Embryonic facial prominence (tissue), 1 donor: ENCODE results near the gene ARR3.
"Not testable (repeated sequence)": the region's sequence is repeated elsewhere in the genome, so short reads cannot be mapped to it uniquely, and the experiment has no call there.

Experiments
- DNase-seq: peaks from one replicate; pipeline ENCODE4 v3.0.0-alpha.2; 2016; ENCODE audit errors: extremely low spot score

Gene ARR3

DNA sequence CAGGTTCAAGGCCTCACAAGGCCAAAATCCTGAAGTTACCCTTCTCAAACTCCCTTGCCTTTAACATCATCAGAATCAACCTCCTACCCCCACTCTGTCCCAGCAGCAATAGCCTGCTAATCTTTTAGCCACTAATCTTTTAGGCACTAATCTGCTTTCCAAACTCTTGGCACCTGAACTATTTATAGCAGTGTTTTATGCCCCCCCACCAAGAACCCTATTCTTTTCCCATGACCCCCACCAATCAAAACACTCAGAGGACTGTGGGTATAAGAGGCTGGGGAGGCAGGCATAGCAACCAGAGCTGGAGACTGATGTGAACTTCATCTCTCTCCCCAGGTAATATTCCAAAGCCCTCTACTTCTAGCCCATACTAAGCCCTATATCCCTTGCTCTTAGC is at the start of gene ARR3:
Gene ARR3 (plus strand): TSS at position 301 of the 400 bp plus-strand sequence. CDS start 1,052 bp downstream, outside the sequence.
- no peak for DNase-seq

DNA sequence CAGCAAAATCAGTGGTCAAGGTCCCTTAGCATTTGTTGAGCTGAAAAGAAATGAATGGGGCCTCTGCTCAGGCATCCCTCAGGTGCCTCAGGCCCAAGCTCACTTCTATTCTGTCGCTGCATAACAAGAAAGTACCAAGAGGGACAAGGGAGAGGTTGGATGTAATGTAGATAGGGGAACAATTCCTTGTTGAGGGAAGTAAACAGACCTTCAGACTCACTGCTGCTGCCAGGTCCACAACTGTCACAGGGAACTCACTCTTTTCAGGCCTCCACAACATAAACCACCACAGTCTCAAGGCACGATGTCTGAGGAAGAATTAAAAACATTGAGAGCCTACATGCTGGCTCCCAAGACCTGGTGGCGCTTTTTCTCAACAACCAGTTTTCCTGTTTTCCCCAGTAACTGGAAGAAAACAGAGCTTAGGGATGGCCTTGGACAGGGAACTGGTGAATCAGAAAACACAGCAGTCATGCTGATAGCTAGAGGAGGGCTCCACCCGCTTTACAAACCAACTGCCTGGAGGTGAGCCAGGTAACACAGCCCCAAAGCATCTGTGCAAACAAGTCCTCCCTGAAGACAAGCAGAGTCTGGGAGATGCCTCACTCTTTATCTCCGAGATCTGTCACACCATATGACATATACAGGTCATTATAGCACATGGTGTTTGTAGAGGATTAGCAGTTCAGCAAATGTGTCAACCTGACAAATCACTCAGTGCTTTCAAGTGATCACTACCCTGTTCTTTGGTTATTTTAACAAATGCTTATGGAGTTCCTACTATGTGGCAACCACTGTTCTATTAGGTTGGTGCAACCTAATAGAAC is 48.0 kb upstream of the ARR3 start:
- DNase-seq: no peak

DNA sequence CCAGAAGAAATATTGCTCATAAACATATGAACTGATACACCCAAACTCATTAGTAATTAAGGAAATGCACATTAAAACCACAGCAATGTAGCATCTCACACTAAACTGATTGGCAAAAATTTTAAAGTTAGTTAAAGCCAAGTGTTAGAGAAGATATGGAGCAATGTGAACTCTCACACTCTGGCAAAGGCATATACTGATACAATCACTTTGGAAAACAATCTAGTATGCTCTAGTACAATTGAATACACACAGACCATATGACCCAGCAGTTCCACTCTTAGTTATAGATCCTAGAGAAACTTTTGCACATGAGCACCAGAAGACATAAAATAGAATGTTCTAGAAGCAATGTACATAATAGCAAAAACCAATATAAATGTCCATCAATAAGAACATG is 42.1 kb upstream of the ARR3 start:
- DNase-seq: no peak

DNA sequence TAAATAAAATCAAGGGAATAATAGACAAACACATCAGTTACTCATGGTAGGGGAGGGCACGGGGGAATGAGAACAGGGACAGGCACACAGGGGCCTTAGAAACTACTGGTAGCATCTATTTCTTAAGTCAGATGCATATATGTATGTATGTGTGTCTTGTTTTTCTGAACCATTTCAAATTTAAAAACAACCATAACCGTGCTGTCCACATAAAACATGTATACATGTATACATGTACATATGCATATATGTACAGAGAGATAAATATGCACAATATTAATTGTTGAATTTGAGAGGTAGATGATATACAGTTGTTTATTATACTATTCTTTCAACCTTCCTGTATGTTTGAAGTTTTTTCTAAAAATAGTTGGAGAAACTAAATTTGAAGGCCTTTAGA is 41.4 kb upstream of the ARR3 start:
- DNase-seq: no peak

DNA sequence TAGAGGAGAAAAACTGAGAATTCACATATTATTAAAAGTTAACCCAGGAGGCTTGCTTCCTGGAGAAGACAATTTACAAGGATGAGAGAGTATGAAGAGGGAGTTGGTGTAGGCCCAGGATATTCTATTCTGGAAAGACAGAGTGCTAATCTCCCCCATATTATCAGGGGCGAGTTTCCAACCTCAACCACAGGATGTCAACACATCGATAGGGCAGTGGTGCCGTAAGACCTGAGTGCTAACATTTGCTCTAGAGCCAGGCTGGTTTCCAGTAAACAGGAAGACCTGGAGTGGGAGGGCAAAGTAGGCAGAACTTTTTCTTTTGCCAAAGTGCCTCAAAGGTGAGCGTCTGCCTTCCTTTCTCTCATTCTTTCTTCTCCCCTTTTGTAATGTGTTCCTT is 36.5 kb upstream of the ARR3 start:
- no peak for DNase-seq

DNA sequence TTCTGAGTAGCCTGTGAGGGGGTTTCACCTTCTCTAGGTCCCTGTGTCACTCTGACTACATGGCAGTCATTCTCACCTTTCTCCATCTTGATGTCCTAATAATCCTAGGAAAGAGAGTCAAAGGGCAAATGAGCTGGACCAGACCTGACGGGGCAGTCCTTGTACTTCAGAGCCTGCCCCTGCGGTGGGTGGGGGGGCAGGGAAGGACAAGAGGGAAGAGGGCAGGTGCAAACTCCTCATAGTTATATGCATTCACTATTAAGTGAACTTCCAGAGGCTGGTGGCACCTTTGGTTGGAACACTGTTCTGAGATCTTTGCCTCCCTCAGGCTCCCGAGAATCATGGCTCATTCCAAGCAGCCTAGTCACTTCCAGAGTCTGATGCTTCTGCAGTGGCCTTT is 33.8 kb upstream of the ARR3 start, which contains the start of gene AWAT1:
Gene AWAT1 (plus strand): TSS at position 301 of the 400 bp plus-strand sequence. CDS start 41 bp downstream, at position 342.
- DNase-seq: no peak

DNA sequence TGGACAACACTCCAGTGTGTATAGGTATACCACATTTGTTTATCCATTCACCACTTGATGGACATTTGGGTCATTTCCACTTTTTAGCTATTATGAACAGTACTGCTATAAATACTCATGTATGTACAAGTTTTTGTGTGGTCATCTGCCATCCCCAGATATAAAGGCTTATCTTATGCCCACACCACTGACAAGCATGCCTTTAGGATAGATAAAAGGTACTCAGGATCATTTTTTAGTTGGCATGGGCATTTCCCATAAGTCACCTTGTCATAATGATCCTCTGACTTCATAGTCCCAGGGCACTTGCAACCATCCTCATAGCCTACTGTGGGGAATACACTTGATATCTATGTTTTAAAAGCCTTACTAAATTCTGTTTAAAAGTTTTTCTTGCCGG is 27.4 kb upstream of the ARR3 start:
- DNase-seq: no peak

DNA sequence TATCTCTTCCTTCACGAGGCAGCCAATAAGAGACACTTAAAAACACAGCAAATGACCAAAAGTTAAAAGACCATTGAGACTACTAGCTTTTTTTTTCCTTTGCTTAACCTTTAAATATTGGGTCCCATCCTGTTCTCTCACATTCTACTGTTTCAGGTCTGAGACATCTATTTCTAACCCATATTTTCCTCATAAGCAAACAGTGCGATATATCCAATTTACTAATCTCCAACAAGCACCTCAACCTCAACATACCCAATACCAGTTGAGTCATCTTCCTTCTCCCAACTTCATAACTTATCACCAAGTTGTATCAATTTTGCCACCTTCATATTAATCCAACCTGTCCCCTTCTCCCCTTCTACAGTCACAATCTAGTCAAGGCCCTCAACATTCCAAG is 26.6 kb upstream of the ARR3 start:
- DNase-seq: no peak

DNA sequence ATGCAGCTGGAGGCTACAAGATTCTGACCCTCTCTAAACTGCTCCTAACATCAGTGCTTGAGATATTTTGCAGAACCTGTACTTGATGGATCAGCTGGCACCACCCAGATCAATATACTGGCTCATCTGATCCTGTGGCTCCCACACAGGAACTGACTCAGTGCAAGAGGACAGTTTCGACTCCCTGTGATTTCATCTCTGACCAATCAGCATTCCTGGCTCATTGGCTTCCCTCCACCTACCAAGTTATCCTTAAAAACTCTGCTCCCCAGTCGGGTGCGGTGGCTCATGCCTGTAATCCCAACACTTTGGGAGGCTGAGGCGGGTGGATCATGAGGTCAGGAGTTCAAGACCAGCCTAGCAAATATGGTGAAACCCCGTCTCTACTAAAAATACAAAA is 24.5 kb upstream of the ARR3 start:
- not testable (repeated sequence) for DNase-seq

DNA sequence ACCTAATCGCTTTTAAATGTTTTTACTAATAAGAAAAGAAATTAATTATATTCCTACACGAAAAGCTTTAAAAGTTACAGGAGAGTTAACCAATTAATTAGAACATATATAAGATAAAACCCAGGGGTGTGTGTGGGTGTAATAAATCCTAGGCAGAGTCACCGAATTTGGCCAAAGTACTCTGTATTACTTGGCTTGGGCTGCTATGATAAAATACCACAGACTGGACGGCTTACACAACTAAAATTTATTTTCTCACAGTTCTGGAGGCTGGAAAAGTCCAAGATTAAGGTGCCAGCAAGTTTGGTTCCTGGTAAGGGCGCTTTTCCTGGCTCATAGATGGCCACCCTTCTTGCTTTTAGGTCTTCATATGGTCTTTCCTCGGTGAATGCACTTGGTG is 23.3 kb upstream of the ARR3 start:
- DNase-seq: no peak

DNA sequence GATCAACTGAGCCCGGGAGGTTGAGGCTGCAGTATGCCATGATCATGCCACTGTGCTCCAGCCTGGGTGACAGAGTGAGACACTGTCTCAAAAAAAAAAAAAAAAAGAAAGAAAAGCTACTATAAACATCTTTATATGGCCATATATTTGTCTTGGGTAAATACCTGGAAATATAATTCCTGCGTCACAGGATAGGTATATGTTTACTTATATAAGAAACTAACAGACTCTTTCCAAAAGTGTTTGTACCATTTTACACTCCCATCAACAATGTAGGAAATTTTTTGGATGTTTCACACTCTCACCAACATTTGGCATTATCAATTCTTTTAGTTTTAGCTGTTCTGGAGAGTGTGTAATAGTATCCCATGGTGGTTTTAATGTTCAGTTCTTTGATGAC is 20.9 kb upstream of the ARR3 start:
- DNase-seq: no peak

DNA sequence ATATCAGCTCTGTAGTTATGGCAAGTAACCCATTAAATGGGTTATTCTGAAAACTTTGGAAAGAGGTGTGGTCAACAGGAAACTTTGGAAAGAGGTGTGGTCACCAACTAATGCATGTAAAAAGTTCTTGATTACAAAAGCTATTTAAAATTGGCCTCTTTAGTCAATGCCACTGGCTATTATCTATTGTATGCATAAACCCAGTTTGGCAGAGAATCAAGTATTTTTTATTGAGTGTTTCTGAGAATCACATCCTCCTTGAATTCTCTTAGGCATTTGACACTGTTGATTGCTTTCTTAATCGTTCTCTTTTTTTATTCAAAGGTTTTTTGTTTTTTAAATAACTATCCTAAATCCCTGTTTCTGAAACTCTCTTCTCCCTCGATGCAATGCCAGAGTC is 15.6 kb upstream of the ARR3 start:
- no peak for DNase-seq

DNA sequence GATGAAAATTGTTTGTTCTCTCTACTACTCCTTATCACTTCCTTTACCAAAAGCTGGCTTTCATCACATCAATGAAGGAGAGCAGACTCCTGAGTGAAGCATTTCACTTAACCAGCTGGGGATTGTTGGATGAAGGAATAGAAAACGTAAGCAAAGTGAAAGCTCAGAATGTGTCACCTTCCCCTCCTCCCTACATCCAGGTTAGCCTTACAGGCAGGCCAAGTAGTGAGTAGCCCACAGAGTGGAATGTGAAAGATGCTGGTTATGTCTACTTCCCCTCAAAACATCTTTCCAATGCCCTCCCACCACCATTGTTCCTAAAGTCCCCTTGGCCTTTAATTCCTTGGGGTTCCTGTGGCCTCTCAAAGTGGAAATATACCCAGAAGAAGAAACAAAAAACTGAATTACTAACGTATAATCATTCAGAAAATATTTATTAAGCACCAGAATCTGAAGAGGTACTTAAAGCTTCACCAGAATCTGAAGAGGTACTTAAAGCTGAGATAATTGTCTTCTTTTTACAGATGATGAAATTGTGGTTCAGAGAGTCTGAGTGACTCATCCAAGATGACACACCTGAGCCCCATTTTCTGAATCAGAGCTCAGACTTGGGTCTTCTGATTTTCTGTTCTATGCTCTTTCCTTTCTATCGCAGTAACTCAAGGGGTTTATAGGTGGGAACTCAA is 14.6 kb upstream of the ARR3 start:
- DNase-seq: no peak

DNA sequence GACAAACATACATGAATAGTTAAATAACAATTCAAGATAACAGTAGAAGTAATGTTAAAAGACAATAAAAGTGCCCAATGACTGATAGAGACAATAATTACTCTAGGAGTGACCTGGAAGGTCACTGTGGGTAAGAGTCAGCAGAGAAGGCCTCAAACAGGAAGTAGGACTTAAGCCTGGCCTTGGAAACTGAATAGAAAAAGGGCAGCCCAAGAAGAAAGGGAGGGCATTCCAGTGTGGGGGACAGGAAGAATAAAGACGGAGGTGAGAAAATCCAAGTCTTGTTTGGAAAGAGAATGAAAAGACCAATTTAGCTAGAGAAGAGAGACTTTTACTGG is 14.1 kb upstream of the ARR3 start:
- DNase-seq: no peak

DNA sequence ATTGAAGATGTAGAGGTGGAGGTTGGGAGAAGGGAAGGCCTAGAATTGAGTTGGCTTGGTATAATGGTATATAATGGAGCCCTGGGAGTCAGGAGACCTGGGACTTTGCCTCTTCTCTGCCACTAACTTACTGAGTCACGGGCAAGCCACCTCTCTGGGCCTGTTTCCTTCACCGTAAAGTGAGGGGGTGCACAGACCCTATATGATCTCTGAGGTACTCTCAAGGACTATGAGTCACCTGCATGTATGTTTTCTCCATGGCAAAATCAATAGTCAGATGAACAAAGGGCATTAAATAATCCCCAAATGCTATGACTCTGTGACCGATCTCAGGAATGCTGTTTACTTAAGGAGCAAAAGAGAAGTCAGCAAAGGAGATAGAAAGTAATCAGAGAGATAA is 13.2 kb upstream of the ARR3 start:
- no peak for DNase-seq

DNA sequence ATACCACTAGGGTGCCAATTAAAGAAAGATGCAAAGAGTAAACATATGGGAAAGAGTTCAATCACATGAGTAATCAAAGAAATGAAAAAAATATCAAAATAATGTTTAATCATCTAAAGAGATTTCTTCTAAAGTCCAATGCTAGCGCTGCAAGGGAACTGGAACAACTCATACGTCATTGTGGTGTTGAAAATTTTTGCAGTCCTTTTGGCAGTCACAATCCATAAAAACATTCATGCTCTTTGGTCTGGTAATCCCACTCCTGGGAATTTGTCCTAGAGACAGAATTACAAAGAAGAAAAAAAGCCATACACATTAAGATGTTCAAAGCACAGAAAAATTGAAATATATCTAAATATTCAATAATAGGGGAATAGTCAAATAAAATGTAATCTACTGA is 12.7 kb upstream of the ARR3 start:
- DNase-seq: no peak

DNA sequence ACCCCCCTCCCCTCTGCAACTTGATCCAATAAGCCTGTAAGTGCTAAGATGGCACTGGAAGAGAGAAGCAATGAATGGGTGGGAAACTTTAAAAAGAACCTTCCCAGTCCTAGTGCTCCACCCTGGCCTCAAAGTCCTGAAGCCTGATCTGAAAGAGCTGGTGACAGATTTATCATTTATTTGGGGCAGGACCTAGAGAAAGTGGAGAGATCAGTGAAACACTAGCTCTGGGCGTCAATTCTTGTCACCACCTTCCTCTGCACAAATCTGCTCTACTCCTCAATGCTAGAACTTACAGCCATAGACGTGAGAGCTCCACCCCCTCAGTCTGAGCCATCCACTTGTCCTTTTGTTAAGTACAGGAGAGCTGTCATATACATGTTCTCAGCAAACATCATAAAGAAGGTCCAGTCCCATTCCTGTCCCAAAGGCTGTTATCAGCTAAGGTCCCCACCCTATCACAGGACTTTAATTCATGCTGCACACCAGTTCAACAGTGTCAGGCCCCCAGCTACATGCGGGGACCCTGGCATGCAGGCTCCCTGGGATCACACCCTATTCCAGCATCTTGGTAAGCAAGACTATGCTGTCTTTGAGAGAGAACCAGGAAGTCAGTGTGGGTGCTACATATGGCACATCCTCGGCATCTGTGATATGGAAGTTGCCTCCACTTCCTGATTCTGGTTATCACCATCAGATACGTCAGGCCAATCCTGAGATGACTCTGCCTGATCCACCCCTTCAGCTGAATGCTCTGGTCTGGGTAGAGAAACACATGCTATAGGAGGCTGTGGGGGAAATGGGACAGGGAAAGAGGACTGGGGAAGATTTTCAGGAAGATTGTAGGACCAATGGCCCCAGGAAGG is 10.5 kb upstream of the ARR3 start:
- no peak for DNase-seq

DNA sequence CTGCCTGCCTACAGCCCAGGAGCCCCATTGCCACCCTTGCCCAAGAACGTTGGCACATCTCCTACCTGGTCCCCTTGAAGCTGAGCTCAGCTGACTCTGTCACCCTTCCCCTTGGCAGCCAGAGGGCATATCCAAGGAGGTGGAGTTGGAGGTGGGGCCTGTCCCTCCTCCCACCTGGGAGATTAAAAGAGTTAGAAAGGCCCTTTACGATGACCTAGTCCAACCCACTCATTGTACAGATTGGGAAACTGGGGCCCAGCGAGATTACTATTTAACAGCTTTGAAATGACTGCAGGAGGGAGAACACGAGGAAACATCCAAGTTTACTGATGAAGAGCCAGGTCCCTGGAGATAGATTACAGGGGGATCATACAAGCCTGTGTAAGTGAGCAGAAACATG is 8.0 kb upstream of the ARR3 start, which contains the start of gene P2RY4:
Gene P2RY4 (minus strand): TSS at position 101 of the 400 bp plus-strand sequence. CDS start 580 bp downstream, outside the sequence.
- DNase-seq: no peak

DNA sequence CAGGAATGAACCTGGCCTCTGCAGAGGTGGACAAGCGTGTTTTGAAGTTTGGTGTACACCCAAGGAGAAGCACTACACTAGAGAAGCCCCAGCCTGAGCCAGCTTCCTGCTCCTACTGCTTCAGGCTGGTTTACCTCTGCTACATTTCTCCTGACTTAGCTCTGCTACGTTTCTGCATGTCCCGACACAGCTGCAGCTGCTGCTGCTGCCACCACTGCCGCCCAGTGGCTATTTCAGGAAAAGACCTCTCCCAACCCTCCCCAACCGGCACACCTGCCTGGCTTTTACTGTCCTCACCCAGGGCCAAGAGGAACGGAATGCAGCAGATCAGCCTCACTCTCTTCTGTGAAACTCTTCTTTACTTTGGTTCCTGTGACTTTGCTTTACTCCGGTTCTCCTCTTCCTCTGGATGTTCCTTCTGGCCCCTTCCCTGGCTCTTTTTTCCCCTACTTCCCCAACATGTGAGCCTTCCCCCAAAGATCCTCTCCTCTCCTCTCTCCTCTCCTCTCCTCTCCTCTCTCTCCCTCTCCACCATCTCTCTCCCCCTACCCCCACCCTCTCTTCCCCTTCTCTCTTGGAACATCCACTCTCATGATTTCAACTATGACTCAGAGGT is 5.1 kb upstream of the ARR3 start:
- DNase-seq: no peak

DNA sequence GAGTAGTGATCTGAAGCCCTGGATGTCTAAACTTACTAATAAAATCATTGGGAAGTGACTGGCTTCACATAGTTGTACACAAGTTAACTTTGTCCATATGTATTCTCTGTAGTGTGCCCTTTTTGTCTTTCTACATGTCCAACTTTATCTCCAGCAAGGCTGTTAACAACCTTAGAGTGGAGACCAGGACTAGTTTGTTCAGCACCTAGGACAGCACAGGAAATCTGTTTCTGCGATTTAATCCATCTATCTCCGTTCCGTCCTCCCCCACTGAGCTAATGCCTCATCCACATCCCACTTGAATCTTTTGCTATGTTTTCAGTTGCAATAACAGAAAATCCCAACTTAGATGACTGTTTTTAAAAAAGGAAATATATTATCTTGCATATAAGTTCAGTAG is 3.4 kb upstream of the ARR3 start:
- no peak for DNase-seq

DNA sequence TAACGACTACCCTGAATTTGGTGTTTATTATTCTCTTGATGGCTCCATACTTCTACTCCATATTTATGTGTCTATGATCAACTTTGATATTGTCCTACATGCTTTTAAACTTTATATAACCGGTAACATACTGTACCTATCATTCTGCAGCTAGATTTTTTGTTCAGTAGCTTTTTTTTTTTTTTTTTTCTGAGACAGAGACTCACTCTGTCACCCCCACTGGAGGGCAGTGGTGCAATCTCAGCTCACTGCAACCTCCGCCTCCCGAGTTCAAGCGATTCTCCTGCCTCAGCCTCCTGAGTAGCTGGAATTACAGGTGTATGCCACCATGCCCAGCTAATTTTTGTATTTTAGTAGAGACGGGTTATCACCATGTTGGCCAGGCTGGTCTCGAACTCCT is 5.9 kb downstream of the ARR3 start:
- not testable (repeated sequence) for DNase-seq

DNA sequence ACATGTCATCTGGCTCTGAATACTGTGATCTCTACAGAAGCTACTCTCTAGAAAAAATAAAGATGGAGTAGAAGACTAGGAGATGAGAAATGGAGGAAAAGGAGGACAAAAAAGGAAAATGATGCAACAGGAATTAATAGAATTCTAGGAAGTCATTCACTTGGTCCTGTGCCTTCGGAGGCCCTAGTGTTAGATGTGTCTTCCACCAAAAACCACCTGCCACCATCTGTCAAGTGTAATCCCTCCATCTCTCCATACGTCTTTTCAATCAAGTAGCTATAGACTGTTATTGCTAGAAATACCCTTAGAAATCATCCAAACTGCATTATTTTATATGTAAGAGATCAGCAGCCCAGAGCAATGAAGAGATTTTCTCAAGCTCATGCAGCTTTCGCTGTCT is 10.9 kb downstream of the ARR3 start:
- DNase-seq: no peak
